ENCODE results near the gene ST6GALNAC1.
"Not testable (repeated sequence)": the region's sequence is repeated elsewhere in the genome, so short reads cannot be mapped to it uniquely, and the experiment has no call there.

The ST6GALNAC1 gene

DNA sequence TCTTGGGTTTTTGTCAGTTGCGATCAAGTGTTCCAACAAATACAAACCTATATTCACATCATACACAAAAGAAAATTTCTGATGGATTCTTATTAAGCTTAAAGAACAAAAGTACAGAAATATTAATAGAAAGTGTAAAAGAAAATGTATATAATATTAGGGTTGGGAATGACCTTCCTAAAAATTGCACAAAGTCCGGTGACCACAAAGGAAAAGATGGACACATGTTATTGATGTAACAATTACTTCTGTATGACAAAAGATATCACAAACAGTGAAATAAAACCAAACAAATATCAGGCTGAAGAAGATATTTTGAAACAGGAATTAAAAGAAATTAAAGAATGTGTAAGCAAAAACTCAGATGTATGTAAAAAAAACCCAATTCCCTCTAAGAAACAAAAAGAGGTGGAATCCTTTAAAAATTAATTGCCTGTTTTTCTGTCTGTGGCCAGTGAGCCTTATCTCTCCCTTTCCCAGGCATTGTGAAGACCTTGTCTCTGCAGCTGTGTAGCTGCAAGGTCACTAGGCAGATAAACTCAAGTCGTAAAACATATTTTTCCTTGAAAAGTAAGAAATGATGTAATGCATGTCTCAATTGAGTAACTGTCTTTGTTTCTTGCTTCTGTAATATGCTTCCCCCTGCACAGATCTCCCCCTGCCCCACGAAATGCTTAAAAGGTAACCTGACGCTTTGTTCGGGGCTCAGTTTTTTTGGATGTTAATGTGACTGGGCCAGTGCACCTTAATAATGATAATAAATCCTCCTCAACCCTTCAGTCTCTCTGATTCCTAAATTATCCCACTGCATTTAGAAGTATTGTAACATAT is 2.8 kb downstream of the ST6GALNAC1 start:
- DNase-seq: no peak

- DNase-seq: no peak
Observed at GRCh38 chr17:76638263-76638662, 5.3 kb downstream of the ST6GALNAC1 start.

DNA sequence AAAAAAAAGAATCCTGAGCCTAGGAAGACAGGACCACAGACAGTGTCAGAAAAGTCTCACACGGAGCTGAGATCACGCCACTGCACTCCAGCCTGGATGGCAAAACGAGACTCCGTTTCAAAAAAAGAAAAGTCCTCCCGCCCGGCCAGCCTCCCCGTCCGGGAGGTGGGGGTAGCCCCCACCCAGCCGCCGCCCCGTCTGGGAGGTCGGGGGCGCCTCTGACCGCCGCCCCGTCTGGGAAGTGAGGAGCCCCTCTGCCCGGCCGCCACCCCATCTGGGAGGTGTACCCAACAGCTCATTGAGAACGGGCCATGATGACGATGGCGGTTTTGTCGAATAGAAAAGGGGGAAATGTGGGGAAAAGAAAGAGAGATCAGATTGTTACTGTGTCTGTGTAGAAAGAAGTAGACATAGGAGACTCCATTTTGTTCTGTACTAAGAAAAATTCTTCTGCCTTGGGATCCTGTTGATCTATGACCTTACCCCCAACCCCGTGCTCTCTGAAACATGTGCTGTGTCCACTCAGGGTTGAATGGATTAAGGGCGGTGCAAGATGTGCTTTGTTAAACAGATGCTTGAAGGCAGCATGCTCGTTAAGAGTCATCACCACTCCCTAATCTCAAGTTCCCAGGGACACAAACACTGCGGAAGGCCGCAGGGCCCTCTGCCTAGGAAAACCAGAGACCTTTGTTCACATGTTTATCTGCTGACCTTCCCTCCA is 6.9 kb downstream of the ST6GALNAC1 start:
- DNase-seq: not testable (repeated sequence)

DNA sequence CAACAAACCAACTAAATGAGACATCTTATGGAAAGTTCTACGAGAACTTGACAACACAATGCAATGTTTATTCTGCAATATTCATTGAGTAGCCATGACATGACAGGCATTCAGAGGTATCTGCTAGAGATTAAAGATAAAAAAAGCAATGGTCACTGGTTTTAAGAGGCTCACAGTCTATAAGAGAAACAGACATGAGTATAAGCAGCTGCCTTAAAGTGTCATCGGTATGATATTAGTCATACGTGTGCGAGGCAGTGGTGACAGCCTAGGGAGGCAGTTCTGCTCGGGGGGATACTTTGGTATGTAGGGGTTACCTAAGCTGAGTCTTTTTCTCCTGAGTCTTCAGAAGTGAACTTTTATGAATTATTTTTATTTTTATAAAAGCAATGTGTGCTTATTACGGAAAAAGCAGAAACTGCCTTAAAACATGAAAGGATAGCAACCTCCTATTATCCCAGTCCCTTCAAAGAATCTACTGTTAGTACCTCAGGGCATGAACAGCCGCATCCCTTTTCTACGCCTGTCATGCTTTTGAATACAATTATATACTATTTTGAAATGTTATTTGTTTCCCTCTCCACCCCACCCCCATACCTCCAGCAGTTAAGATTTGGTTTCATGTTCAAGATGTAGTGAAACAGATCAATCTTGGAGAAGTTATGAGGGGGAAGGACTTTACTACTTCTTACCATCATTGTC is 7.7 kb downstream of the ST6GALNAC1 start:
- no peak for DNase-seq

- DNase-seq: no peak
Observed at GRCh38 chr17:76635039-76635438, 8.5 kb downstream of the ST6GALNAC1 start.

- no peak for DNase-seq
Observed at GRCh38 chr17:76633628-76634328, 9.8 kb downstream of the ST6GALNAC1 start.

GRCh38 chr17:76631821-76632565 is 11.6 kb downstream of the ST6GALNAC1 start:
- no peak for DNase-seq

GRCh38 chr17:76630151-76630550 is 13.4 kb downstream of the ST6GALNAC1 start:
- DNase-seq: no peak

DNA sequence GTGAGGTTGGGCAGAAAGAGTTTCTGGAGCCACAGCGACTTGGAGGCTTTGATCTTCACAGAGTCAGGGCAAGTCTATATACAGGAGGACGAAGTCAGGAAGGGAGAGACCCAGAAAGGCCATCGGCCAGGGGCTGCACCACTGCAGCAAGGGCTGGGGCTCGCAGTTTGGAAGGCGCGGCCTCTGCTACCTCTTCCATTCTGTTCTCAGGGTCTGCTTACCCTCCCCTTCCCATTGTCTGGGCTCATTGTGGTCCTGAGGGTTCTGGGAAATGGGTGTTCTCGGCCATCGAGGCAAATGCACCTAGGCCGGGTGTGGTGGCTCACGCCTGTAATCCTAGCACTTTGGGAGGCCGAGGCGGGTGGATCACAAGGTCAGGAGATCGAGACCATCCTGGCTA is 16.0 kb downstream of the ST6GALNAC1 start:
- DNase-seq: no peak

DNA sequence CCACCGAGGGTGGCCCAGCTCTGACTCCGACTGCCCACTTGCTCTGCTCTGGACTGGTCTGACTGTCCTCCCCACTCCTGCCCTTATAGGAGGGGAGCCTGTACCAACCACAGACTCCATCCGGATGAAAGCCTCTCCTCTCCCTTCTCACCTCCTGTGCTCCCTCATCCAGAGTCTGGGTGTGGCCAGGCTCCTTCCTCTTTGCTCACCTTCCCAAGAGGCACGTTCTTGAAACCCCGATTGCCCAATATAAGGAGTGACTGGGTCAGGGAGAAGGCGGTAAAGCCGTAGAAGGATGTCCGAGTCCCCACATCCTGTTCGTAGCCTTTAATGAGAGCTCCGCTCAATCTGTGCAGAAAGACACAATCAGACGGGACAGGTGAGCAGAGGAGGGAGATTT is 17.1 kb downstream of the ST6GALNAC1 start:
- DNase-seq: no peak

DNA sequence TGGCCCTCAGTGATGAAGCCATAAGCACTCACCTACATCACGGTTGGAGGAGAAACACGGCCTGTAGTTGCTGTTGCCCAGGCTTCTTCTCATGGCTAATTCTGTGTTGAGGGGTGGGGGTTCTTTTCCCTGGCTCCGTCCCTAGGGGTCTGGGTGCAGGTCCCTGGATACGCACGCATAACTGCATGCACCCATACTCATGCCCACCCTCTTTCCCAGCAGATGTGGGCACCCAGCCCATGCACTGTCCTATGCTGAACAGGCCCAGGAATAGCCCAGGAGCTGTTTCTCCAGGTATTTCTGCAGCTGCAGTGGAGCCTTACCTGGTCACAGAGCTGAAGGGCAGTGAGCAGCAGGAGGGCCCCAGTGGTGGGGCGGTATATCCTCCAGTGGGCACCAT is 18.1 kb downstream of the ST6GALNAC1 start:
- DNase-seq: no peak

- DNase-seq: peak; percentile 80 to 86
Observed at GRCh38 chr17:76623271-76624146, 20.0 kb downstream of the ST6GALNAC1 start.

GRCh38 chr17:76617838-76618237 is 25.7 kb downstream of the ST6GALNAC1 start:
- no peak for DNase-seq

DNA sequence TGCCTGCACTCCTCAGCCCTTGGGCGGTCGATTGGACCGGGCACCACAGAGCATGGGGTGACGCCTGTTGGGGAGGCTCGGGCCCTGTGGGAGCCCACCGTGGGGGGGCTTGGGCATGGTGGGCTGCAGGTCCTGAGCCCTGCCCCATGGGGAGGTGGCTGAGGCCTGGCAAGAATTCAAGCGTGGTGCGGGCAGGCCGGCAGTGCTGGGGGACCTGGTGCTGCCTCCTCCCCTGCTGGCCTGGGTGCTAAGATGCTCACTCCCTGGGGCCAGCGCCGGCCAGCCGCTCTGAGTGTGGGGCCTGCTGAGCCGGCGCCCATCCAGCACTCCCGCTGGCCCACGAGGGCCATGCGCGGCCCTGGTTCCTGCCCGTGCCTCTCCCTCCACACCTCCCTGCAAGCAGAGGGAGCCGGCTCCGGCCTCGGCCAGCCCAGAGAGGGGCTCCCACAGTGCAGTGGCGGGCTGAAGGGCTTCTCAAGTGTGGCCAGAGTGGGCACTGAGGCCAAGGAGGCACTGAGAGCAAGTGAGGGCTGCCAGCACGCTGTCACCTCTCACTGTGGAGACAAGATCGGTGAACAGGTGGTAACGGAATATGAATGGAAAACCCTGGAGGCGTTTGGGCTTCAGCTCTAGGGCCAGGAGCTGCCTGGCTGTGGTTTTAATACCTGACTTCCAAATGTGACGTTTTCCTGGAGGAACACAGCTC is 28.5 kb downstream of the ST6GALNAC1 start:
- no peak for DNase-seq

- DNase-seq: not testable (repeated sequence)
Observed at GRCh38 chr17:76614064-76614759, 29.3 kb downstream of the ST6GALNAC1 start.

DNA sequence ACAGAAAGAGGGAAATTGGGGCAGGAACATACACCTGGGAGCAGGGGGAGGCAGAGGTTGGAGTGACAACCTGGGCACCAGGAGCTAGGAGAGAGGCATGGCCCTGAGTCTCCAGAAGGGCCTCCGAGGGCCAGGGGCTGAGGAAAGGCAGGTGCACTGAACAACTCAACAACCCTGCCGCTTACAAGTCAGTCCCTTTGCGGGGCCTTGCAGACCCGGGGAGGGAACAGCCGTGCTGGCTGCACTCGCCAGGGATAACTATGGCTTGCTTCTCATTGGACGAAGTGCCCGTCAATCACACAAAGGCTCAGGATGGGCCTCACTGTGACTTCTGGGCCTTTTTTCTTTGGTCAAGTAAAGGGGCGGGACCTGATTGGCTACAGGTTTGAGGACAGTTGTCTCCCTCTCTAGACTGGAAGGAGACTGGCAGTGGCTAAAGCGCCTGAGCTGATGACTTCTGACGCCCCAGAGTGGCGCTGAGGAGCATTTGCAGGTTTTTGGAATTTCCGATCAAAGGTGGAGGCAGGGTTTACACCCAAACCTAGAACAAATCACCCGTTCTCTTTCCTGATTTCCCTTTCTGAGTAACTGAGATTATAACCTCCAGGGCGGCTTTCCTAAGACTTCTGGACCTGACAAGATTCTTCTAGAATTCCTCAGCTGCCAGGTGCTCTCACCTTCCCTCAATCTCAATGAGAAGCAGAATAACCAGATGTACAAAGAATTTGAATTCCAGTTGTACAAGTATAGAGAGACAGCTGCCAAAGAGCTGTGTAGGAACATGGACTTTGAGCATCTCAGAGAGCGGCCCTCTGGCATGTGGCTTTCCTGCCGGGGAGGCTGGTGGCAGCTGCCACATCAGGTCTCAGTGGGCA is 30.3 kb downstream of the ST6GALNAC1 start:
- peak; percentile 59 to 60 for DNase-seq

- no peak for DNase-seq
Observed at GRCh38 chr17:76612465-76612864, 31.1 kb downstream of the ST6GALNAC1 start.

DNA sequence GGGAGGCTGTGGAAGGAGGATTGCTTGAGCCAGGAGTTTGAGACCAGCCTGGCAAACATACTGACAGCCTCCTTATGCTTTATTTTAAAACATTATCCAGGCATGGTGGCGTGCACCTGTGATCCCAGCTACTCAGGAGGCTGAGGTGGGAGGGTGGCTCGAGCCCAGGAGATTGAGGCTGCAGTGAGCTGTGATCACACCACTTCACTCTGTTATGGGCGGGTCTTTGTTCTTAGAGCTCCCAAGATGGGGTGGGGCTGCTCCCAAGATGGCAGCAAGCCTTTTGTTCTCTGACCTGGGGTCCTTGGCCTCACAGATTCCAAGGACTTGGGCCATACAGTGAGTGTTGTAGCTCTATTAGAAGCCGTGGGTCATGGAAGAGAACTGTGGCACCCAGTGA is 31.8 kb downstream of the ST6GALNAC1 start:
- DNase-seq: no peak

Measured in AML-193 (cell line).